HEK293 (cell line): ENCODE results near the gene ZMPSTE24.

Source experiments
- ZNF274 ChIP-seq, 2 experiments: fragments of 200-500 bp in 1 of 2; fragments of 450-650 bp in 1 of 2; sonication (Bioruptor generic) in 1 of 2; formaldehyde crosslinking in 1 of 2; IDR thresholded peaks; 2 replicates each; pipeline versions ENCODE4 v1.5.1 to v1.6.1; 2014 to 2016; ENCODE audit warnings: borderline replicate concordance in 1 of 2, inconsistent platforms in 1 of 2, low read length in 1 of 2, missing biosample characterization in 1 of 2, missing genetic modification characterization in 1 of 2
- ZNF37A ChIP-seq: fragments of 450-650 bp; IDR thresholded peaks from 2 replicates; pipeline ENCODE4 v1.5.1; 2018; ENCODE audit warnings: missing biosample characterization, missing genetic modification characterization
- ZNF394 ChIP-seq: fragments of 450-650 bp; formaldehyde crosslinking; IDR thresholded peaks from 2 replicates; pipeline ENCODE4 v1.5.1; 2016; ENCODE audit warnings: missing biosample characterization, missing genetic modification characterization, mild to moderate bottlenecking, moderate library complexity, borderline replicate concordance
- TF ChIP-seq, protein P1 (sequence below): fragments of 450-650 bp; formaldehyde crosslinking; IDR thresholded peaks from 2 replicates; pipeline ENCODE4 v1.5.1; 2016; ENCODE audit warnings: missing biosample characterization, missing genetic modification characterization
- TF ChIP-seq, protein P2 (sequence below): fragments of 450-650 bp; formaldehyde crosslinking; conservative IDR thresholded peaks from 2 replicates; pipeline ENCODE4 v1.5.1; 2016; ENCODE audit warnings: low read depth, missing biosample characterization, missing genetic modification characterization
- TF ChIP-seq, protein P3 (sequence below): fragments of 450-650 bp; formaldehyde crosslinking; IDR thresholded peaks from 2 replicates; pipeline ENCODE4 v1.5.1; 2016; ENCODE audit warnings: missing biosample characterization, missing genetic modification characterization
- TF ChIP-seq, protein P4 (sequence below): fragments of 450-650 bp; formaldehyde crosslinking; IDR thresholded peaks from 2 replicates; pipeline ENCODE4 v1.5.1; 2016; ENCODE audit warnings: missing biosample characterization, missing genetic modification characterization

DNA sequence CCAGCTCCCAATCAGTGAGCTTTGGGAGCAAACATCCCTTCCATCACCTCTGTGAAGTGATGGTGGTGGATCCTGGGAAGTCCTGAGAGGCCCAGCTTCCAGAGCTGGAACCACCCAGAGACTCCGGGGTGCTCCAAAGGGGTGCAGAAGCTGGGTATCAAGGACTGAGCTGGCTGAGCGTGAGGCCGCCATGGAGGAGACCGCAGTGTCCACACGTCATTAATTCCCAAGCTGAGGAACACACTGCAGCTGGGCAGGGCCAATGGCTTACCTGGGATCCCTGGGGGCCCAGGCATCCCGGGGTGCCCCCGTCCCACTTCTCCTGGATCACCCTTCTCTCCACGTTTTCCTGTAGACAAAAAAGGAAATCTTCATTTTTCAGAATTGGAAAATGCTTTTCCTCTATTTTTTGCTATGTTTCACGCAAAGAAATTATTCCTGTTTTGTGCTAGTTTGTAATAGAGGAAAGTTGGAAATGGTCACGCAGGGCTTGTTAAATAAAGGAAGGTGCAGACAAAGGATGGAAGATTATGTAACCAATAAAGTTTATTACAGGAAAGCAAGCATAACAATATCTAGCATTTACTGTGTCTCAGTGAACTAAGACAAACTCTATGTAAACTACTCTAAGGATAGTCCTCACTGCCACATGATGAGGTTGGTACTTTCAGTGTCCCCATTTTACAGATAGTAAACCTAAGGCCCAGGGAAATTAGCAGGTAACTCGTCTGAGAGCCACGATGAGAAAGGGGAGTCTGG lies 43.7 kb downstream of the ZMPSTE24 start:
- TF ChIP-seq, protein P1, sequence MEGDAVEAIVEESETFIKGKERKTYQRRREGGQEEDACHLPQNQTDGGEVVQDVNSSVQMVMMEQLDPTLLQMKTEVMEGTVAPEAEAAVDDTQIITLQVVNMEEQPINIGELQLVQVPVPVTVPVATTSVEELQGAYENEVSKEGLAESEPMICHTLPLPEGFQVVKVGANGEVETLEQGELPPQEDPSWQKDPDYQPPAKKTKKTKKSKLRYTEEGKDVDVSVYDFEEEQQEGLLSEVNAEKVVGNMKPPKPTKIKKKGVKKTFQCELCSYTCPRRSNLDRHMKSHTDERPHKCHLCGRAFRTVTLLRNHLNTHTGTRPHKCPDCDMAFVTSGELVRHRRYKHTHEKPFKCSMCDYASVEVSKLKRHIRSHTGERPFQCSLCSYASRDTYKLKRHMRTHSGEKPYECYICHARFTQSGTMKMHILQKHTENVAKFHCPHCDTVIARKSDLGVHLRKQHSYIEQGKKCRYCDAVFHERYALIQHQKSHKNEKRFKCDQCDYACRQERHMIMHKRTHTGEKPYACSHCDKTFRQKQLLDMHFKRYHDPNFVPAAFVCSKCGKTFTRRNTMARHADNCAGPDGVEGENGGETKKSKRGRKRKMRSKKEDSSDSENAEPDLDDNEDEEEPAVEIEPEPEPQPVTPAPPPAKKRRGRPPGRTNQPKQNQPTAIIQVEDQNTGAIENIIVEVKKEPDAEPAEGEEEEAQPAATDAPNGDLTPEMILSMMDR (tag by site-specific recombination) = no peak
- TF ChIP-seq ZNF37A (no peak), ZNF274 (IDR thresholded peaks at IDR 0.05; ENCODE audit: low read length) (no peak), ZNF274 (tag by site-specific recombination; IDR thresholded peaks at IDR 0.05; ENCODE audit: borderline replicate concordance) (no peak), ZNF394 (tag by site-specific recombination) (no peak)
- TF ChIP-seq, protein P2, sequence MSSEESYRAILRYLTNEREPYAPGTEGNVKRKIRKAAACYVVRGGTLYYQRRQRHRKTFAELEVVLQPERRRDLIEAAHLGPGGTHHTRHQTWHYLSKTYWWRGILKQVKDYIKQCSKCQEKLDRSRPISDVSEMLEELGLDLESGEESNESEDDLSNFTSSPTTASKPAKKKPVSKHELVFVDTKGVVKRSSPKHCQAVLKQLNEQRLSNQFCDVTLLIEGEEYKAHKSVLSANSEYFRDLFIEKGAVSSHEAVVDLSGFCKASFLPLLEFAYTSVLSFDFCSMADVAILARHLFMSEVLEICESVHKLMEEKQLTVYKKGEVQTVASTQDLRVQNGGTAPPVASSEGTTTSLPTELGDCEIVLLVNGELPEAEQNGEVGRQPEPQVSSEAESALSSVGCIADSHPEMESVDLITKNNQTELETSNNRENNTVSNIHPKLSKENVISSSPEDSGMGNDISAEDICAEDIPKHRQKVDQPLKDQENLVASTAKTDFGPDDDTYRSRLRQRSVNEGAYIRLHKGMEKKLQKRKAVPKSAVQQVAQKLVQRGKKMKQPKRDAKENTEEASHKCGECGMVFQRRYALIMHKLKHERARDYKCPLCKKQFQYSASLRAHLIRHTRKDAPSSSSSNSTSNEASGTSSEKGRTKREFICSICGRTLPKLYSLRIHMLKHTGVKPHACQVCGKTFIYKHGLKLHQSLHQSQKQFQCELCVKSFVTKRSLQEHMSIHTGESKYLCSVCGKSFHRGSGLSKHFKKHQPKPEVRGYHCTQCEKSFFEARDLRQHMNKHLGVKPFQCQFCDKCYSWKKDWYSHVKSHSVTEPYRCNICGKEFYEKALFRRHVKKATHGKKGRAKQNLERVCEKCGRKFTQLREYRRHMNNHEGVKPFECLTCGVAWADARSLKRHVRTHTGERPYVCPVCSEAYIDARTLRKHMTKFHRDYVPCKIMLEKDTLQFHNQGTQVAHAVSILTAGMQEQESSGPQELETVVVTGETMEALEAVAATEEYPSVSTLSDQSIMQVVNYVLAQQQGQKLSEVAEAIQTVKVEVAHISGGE (tag by site-specific recombination) = no peak
- TF ChIP-seq, protein P3, sequence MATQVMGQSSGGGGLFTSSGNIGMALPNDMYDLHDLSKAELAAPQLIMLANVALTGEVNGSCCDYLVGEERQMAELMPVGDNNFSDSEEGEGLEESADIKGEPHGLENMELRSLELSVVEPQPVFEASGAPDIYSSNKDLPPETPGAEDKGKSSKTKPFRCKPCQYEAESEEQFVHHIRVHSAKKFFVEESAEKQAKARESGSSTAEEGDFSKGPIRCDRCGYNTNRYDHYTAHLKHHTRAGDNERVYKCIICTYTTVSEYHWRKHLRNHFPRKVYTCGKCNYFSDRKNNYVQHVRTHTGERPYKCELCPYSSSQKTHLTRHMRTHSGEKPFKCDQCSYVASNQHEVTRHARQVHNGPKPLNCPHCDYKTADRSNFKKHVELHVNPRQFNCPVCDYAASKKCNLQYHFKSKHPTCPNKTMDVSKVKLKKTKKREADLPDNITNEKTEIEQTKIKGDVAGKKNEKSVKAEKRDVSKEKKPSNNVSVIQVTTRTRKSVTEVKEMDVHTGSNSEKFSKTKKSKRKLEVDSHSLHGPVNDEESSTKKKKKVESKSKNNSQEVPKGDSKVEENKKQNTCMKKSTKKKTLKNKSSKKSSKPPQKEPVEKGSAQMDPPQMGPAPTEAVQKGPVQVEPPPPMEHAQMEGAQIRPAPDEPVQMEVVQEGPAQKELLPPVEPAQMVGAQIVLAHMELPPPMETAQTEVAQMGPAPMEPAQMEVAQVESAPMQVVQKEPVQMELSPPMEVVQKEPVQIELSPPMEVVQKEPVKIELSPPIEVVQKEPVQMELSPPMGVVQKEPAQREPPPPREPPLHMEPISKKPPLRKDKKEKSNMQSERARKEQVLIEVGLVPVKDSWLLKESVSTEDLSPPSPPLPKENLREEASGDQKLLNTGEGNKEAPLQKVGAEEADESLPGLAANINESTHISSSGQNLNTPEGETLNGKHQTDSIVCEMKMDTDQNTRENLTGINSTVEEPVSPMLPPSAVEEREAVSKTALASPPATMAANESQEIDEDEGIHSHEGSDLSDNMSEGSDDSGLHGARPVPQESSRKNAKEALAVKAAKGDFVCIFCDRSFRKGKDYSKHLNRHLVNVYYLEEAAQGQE (tag by site-specific recombination) = no peak
- TF ChIP-seq, protein P4, sequence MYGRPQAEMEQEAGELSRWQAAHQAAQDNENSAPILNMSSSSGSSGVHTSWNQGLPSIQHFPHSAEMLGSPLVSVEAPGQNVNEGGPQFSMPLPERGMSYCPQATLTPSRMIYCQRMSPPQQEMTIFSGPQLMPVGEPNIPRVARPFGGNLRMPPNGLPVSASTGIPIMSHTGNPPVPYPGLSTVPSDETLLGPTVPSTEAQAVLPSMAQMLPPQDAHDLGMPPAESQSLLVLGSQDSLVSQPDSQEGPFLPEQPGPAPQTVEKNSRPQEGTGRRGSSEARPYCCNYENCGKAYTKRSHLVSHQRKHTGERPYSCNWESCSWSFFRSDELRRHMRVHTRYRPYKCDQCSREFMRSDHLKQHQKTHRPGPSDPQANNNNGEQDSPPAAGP (tag by site-specific recombination) = no peak
